Measurements from ENCODE around the gene TSPAN31. TPM values are rescaled to one million over a fixed set of nuclear protein-coding genes. Genes with fewer than 3 reads are reported as not detected.

TSPAN31 gene
- total RNA-seq, 3 donors from 2014 or later, result 55.5 to 107 (median 73.1) TPM

DNA sequence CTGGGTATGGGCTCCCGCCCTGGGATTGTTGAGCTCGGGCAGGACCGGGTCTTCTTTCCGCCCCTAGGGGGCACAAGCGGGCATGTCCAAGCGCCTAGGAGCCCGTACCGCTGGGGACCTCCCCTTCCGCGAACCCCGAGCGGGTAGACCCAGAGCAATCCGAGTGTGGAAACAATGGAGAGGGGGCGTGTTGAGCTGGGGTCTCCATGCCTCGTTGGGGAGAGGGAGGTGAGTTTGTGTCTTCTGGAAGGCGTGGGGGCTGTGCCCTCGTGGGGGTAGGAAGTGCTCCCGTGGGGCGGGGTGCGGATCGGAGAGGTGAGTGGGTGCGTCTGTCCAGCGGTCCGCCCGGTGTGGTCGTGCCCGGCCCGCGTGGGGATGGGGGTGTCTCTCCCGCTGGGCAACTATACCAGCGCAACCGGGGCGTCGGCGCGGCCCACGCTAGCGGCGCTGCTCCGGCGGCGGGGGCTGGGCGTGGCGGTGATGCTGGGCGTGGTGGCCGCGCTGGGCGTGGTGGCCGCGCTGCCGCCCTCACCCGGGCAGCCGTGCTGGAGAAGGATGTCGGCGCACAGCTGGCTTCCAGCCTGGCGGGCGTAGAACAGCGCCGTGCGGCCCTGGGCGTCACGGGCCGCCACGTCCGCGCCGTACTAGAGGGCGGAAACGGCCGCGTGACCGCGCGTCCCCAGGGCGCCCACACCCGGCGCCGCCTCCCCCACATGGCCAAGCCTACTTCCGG lies 18.5 kb upstream of the TSPAN31 start:
- Histone ChIP-seq H3K27me3 (no peaks in the 10 kb centered on the region), H3K36me3 (no peaks in the 10 kb centered on the region), H3K4me1 (peaks cover 0 to 5% of the 10 kb centered on the region in 2 donors), H3K4me3 (peak overlapping the region; percentile 57 to 86 (median 82)), H3K9me3 (no peaks in the 10 kb centered on the region), H3K27ac (peak overlapping the region; percentile 80 to 91)
- intact Hi-C loops (cut with DNase I; ENCODE audit: low total_unique reads), result no loop called here
- peak; percentile 72 to 89 for DNase-seq (ENCODE audit: low spot score in 2 of 2)
- TF ChIP-seq POLR2A (IDR thresholded peaks at IDR 0.05), result no peak
- TF ChIP-seq POLR2AphosphoS5 (IDR thresholded peaks at IDR 0.05), result no peak
- TF ChIP-seq, protein P1, sequence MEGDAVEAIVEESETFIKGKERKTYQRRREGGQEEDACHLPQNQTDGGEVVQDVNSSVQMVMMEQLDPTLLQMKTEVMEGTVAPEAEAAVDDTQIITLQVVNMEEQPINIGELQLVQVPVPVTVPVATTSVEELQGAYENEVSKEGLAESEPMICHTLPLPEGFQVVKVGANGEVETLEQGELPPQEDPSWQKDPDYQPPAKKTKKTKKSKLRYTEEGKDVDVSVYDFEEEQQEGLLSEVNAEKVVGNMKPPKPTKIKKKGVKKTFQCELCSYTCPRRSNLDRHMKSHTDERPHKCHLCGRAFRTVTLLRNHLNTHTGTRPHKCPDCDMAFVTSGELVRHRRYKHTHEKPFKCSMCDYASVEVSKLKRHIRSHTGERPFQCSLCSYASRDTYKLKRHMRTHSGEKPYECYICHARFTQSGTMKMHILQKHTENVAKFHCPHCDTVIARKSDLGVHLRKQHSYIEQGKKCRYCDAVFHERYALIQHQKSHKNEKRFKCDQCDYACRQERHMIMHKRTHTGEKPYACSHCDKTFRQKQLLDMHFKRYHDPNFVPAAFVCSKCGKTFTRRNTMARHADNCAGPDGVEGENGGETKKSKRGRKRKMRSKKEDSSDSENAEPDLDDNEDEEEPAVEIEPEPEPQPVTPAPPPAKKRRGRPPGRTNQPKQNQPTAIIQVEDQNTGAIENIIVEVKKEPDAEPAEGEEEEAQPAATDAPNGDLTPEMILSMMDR (IDR thresholded peaks at IDR 0.05), result peak; percentile 62 to 82 (median 71)

DNA sequence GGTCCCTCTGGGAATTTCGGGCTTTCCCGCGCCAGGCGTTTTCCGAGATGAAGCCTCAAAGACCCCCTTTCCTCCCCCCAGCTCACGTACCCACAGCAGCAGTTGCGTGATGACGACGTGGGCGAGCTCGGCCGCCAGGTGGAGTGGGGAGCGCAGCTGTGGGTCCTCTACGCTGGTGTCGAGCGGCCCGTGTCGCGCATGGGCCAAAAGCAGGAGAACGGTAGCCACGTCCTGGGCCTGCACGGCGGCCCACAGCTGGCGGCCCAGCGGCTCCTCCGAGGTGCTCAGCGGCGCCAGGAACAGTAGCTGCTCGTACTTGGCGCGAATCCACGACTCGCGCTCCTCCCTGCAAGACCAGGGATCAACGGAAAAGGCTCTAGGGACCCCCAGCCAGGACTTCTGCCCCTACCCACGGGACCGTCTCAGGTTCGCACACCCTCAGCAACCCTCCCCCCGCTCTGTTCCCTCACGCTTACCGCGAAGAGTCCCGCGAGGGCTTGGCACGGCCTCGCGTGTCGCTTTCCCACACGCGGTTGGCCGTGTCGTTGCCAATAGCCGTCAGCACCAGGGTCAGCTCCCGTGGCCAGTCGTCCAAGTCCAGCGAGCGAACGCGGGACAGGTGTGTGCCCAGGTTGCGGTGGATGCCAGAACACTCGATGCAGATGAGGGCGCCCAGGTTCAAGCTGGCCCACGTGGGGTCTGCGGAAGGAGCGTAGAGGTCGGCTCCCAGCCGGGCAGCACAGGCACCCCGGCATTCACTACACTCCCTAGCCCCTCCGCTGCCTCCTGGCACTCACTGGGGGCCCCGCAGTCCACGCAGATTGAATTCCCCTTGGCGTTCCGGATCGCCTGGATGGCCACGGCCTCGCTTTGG lies 17.7 kb upstream of the TSPAN31 start:
- peak in 1 of 2 donors; percentile 34 for DNase-seq (ENCODE audit: low spot score in 2 of 2)
- H3K9me3 ChIP-seq, result no peaks in the 10 kb centered on the region
- H3K27me3 ChIP-seq, result no peaks in the 10 kb centered on the region
- peaks cover 0 to 5% of the 10 kb centered on the region in 2 donors for H3K4me1 ChIP-seq
- H3K36me3 ChIP-seq, result no peaks in the 10 kb centered on the region
- peak overlapping the region; percentile 57 to 86 (median 82) for H3K4me3 ChIP-seq
- intact Hi-C loops (cut with DNase I; ENCODE audit: low total_unique reads), result no loop called here
- TF ChIP-seq POLR2AphosphoS5 (IDR thresholded peaks at IDR 0.05) (no peak), POLR2A (IDR thresholded peaks at IDR 0.05) (no peak)
- TF ChIP-seq, protein P1 (IDR thresholded peaks at IDR 0.05), result peak; percentile 35 to 52 (median 43)
- H3K27ac ChIP-seq, result peak overlapping the region; percentile 80 to 91

DNA sequence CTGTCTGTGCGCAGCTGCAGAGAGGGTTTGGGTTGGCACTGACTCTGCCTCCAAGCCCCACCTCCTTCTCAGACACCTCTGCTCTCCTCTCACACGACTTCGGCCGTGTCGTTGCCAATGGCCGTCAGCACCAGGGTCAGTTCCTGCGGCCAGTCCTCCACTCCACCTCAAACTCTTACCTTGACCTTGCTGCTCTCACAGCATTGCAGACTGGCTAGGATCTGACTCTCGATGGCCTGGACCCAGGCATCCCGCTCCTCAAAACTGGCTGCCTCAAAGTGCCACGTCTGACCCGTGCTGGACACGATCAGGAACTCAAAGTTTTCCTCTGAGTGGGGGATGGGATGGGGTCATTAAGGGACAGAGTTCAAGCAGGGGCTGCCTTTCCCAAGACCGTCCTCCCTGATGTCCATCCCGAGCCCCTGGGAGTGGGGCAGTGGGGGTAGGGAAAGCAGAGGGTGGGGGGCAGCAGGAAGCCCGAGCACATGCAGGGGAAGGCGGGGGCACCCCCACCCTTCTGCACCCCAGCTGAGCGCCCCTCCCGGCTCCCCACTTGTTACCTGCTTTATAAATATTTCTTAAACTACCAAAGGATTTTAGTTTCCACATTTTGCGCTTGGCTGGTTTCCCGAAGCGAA lies 17.0 kb upstream of the TSPAN31 start:
- Histone ChIP-seq H3K27me3 (no peaks in the 10 kb centered on the region), H3K27ac (no peak overlapping the region), H3K9me3 (no peaks in the 10 kb centered on the region), H3K36me3 (no peaks in the 10 kb centered on the region), H3K4me3 (no peak overlapping the region), H3K4me1 (peaks cover 0 to 5% of the 10 kb centered on the region in 2 donors)
- peak in 1 of 2 donors; percentile 7 for DNase-seq (ENCODE audit: low spot score in 2 of 2)
- TF ChIP-seq, protein P1 (IDR thresholded peaks at IDR 0.05), result no peak
- TF ChIP-seq POLR2AphosphoS5 (IDR thresholded peaks at IDR 0.05) (no peak), POLR2A (IDR thresholded peaks at IDR 0.05) (no peak)
- intact Hi-C loops (cut with DNase I; ENCODE audit: low total_unique reads), result no loop called here

DNA sequence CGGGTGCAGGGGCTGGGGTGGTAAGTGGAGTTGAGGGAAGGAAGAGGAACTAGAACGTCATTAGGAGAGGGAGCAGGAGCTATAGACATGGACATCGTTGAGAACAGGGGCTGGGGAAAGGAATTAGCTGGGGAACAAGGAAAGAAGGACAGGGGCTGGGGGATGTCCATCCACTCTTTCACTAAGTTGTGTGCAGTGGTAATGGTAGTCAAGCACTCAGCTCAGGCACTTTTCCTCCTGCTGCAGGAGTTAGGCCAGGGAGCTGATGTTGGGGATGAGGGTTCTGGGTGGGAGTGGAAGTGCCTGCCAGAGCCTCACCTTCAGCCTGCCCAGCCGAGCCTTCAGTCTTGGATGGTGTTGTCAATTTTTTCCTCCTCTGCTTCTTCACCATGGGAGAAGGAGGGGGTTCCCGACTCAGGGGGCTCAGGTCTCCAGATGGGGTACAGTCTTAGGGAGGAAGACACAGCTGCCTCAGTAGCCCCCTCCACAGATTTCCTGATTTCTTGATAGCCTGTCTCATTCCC lies 15.5 kb upstream of the TSPAN31 start:
- H3K27me3 ChIP-seq, result peaks cover 0 to 3% of the 10 kb centered on the region in 2 donors
- intact Hi-C loops (cut with DNase I; ENCODE audit: low total_unique reads), result no loop called here
- DNase-seq (ENCODE audit: low spot score in 2 of 2), result no peak

More for the DNA sequence above, 15.5 kb upstream of the TSPAN31 start:
- Histone ChIP-seq H3K4me1 (peaks cover 0 to 5% of the 10 kb centered on the region in 2 donors), H3K9me3 (no peaks in the 10 kb centered on the region), H3K27ac (no peak overlapping the region), H3K4me3 (no peak overlapping the region), H3K36me3 (no peaks in the 10 kb centered on the region)
- no peak for TF ChIP-seq POLR2A (IDR thresholded peaks at IDR 0.05)
- TF ChIP-seq, protein P1 (IDR thresholded peaks at IDR 0.05), result no peak
- TF ChIP-seq POLR2AphosphoS5 (IDR thresholded peaks at IDR 0.05), result no peak
